NCI-H2196 (cell line): ENCODE data around the gene FN3K.
A peak's percentile ranks its signal among the peaks of the same experiment; 100 is the strongest.
"Not testable (repeated sequence)": the region's sequence is repeated elsewhere in the genome, so short reads cannot be mapped to it uniquely, and the experiment has no call there.

Experiments used
- DNase-seq: peaks from one replicate; lab custom pipeline; 2025; ENCODE audit not compliant: unreplicated experiment; lab: John Stamatoyannopoulos, UW

Gene FN3K

DNA sequence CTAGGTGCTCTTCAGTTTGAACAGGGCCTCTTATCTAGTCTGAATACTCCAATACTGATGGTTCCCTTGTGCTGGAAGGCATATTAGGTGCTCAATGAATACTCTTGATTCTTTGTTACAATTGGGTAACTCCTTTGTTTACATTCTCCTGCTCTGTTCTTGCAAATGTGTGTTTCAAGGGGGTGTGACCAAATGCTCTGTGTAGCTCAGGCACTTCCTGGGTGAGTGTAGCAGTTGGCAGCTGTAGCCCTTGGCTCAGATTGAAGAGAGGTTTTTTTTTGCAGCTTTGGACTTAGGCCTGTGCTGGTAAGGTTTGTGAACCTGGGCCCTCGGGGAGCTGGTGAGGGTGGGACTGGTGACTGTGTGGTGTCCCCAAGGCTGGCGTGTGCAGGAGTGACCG is 36.6 kb downstream of the FN3K start:
- DNase-seq: peak; percentile 53

DNA sequence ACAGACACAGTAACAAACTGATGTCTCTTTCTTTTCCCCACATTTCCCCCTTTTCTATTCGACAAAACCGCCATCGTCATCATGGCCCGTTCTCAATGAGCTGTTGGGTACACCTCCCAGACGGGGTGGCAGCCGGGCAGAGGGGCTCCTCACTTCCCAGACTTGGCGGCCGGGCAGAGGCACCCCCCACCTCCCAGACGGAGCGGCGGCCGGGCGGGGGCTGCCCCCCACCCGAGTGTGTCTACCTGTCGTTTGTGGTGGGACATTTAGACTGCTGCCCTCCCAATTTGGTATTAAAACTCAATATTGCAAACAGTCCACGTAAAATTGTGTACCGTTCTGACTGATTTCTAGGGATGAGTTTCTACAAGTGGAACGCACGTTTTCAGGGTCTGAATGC is 39.0 kb downstream of the FN3K start:
- DNase-seq: not testable (repeated sequence)

DNA sequence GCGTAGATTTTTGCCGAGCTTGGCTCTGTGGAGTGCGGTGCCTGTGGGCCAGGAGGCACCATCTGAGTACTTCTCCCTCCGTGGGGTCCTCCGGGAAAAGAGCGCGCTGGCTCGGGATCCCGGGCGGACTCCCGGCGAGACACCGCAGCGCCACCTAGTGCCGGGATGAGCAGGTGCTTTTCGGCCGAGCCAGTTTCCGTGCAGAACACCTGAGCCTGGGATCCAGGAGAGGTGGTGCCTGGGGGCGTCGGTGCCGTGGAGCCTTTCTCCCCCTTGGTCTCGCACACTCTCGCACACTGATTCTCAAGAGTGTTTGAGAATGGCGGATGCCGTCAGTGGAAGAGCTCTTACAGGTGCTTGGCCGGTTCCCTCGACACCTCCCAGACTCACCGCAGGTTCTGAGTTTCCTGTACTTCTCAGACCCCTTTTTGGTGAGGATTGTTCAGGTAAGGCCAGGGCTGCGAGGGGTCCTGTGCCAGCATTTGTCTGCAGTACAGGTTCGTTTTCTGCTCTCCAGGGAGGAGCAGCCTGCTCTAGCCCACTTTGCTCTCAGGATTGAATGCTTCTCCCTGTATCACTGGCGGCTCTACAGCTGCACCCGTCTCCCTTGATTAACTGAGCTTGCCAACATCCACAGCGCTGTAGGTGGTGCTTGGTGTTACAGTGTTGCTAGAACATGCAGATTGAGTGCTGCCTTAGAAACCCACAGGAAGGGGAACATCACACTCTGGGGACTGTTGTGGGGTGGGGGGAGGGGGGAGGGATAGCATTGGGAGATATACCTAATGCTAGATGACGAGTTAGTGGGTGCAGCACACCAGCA is 39.8 kb downstream of the FN3K start:
- DNase-seq: peak; percentile 75

DNA sequence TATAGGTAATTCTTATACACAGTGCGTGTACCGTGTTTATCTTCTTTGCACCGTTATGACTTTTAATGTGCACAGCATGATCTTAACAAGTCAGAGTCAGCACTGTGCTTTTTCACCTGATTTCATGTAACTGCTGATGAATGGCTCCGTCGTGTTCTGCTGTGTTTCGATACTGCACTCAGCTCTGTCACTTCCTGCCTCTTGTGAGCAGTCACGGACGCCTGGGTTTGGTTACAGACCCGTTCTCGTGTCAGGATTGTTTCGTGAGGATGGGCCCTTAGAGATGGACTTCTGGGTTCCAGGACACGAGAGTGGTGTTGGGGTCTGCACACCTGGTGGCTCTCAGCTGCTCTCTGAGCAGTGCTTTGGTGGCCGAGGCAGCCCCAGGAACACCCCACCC is 41.0 kb downstream of the FN3K start:
- no peak for DNase-seq

DNA sequence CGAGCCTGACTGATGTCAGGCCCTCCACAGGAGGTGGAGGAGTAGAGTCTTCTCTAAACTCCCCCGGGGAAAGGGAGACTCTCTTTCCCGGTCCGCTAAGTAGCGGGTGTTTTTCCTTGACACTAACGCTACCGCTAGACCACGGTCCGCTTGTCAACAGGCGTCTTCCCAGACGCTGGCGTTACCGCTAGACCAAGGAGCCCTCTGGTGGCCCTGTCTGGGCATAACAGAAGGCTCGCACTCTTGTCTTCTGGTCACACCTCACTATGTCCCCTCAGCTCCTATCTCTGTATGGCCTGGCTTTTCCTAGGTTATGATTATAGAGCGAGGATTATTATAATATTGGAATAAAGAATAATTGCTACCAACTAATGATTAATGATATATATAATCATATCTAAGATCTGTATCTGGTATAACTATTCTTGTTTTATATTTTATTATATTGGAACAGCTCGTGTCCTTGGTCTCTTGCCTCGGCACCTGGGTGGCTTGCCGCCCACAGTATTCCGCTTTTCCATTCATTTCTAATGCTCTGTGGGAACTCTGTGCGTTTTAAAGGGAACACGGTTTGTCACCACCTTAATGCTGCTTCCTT is 42.5 kb downstream of the FN3K start:
- DNase-seq: not testable (repeated sequence)

DNA sequence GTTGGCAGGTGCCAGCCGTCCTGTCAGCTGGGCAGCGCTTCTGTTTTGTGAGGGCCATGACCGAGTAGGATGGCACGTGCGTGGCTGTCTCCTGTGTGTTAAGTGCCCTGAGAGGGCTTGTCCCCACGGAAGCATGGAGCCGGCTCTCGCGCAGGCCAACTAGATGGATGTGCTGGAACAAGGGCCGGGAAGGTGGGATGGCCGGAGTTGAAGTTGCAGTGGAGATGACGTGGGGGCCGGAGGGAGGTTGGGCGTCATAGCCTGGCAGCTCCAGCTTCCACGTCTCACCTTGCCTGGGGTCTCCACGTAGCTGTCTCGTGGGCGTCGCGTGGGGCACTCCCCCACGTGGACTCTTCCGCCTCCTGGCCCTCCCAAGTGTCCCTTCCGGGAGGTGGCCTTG is 44.1 kb downstream of the FN3K start:
- DNase-seq: no peak

DNA sequence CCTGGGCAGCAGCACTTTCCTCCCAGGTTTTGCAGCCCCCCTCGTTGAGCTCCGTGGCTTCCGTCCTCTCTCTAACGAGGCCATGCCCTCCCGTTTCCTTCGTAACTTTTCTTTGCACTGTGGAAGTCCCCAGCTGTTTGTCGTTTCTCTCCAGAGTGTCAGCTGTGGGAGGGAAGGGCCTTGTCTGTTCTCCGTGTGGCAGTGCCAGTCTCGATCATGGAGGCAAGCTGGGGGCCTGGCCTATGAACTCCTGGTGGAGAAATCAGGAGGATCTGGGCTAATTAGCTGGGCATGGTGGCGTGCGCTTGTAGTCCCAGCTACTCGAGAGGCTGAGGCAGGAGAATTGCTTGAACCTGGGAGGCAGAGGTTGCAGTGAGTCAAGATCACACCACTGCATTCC is 44.8 kb downstream of the FN3K start:
- DNase-seq: no peak

DNA sequence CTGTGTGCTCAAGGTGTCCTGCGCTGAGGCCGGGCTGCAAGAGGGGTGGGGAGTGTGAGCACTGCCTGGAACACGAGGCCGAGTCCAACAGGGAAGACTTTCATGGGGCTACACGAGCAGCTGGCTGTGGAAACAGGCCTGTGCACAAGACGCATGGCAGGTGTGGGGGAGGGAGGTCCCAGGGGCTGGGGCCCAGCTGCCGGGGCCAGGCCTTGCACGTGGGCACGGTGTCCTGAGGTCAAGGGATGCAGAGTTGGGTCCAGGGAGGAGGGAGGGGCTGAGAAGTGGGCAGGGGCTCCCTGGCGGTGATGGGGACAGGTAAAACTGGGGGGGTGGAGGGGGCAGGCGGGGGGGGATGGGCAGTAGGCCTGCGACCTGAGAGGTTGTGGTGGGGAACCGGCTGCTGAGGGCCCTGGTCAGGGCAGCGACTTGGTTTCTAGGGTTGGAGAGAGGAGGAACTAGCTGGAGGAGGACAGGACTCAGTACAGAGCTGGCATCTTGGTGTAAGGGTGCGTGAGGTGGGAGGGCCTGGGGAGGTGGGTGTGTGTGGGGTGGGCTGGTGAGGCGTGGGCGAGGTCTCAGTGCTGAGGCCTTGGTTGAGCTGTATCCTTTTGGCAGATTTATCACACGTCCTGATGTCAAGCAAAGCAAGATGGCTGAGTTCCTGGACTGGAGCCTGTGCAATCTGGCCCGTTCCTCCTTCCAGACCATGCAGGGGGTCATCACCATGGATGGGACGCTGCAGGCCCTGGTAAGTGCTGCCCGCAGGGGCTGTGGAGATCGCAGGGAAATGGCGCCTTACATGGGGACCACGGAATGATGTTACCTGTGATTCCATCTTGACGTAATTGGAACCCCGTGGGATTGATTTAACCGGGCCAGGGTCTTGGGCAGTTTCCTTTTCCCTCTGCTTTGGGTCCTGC is 45.8 kb downstream of the FN3K start:
- no peak for DNase-seq

DNA sequence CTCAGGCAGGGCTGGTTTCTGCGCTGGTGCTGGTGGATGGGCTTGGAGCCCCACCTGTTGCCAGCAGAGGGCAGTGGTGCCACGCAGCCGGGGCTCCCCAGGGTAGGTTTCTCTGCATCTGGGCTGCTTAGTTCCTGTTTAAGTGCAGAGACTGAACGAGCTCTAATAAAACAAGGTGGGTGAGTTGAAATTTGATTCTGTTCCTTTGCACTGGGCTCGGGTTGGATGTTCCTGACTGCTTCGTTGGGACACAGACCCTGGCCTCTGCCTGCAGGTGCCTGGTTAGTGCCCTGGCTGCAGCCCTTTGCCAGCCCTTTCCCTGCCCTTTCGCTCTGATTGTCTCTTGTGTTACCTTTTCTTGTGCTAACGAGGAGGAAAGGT is 46.5 kb downstream of the FN3K start:
- DNase-seq: peak; percentile 94

DNA sequence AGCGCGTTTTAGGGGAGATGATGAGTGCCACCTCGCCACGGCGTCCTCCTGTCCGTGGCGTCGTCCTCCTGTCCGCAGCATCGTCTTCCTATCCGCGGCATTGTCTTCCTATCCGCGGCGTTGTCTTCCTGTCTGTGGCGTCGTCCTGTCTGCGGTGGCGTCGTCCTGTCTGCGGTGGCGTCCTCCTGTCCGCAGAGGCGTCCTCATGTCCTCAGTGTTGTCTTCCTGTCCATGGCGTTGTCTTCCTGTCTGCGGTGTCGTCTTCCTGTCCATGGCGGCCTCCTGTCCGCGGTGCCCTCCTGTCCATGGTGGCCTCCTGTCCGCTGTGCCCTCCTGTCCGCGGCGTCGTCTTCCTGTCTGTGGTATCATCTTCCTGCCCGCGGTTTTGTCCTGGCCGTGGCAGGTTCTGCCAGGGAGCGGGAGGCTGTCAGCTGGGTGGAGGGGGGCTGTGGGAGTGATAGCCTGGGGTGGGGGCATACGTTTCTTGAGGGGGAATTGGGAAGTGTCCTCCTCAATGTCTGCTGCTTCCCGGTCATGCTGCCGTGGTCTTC is 47.3 kb downstream of the FN3K start:
- DNase-seq: no peak

DNA sequence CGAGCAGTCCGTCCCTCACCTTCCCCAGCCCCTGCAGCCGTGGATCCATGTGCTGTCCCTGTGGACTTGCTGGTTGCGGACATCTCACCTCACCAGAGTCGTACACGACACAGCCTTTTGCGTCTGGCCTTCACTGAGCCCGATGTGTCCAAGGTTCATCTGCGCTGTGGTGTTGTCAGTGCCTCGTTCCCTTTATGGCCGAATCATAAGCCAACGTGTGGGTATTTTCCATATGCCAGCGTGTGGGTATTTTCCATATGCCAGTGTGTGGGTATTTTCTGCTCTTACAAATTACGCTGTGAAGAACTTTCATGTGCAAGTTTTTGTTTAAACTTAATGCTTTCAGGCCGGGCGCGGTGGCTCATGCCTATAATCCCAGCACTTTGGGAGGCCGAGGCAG is 48.1 kb downstream of the FN3K start:
- no peak for DNase-seq

DNA sequence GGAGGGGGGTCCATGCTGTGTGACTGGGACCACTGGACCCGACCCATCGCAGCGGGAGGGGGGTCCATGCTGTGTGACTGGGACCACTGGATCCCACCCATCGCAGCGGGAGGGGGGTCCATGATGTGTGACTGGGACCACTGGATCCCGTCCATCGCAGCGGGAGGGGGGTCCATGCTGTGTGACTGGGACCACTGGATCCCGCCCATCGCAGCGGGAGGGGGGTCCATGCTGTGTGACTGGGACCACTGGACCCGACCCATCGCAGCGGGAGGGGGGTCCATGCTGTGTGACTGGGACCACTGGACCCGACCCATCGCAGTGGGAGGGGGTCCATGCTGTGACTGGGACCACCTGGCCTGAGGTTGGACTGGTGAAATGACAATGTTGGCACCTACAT is 50.2 kb downstream of the FN3K start:
- DNase-seq: not testable (repeated sequence)

DNA sequence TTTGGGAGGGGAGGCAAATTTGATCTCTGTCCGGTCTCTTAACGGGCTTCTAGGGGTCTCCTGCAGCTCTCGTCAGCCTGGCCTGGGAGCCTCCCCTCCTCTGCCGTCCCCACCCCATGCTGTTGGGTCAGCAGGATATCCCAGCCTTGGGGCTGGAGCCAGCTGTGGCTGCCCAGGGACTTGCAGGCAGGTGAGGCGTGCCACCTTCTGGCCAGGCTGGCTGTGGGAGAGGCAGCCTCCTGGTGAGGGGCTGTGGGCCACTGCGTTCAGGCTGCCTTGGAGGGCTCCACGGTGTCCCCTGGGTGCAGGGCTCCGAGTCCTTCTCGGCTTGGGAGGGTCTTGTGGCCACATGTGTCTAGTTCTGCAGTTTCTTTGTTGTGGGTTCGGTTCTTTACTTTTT is 51.0 kb downstream of the FN3K start:
- DNase-seq: no peak

DNA sequence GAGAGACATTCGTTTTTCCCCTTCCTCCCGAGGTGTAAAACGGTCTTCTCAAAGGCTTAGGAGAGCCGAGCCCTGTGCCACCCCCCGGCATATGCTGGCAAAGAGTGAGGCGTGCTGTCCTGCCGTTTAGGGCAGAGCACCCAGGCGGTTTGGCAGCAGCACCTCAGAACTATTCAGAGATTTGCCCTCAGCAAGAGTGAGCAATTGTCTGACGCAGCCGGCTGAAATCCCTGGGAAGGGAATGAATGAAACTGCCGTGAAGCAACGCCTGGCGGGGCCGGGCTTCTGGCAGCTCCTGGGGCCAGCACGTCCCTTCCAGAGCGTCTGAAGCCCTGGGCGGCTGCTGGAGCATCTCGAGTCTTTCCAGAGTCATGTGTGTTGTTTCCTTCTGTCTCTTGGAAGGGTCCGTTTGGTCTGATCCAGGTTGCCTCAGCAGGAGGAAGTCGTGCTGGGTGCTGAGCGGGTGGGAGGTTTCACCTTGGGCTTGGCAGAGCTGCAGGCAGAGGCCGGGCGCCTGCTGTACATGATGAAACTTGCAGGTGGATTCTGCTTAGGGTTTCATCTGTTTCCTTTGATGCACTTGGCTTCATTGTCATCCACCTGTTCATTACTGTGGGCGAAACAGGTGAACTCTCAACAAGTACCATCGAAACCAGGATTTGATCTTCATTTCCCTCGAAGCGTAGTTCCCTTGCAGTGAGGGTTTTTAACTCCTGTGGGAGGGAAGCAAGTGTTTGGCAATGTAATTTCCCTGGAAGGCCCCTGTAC is 51.9 kb downstream of the FN3K start:
- DNase-seq: peak; percentile 90

DNA sequence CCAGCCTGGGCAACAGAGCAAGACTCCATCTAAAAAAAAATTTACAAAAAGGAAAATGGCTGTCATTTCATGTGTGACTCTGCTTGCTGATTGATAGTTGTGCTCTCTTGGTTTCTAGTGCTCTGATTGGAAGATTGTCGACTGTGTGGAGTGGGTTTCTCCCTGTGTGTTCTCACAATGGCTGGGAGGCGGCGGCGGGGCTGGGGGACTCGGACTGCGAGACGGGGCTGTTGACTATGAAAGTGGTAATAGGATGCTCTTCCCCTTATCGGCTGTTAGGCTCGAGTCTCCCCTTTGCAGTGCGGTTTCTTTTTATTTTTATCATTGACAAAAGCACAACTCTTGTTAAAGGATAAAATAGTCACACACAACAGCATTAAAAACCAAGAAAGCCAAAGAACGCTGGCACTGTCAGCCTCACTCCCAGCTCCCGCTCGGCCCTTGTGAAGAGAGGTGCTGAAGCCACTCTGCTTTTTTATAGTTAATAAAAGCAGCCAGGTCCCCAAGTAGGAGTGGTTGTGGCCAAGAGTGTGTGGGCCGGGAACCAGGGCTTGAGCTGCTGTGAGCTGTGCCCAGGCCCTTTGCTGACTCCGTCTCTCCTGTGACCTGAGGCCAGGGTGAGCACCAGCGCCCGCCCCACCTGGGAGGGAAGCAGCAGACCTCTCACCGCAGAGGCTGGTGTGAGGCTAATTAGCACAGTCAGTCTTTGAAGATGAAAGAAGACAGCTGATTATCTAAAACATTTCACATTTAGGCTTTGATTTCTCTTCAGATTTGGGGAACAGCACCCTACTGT is 53.0 kb downstream of the FN3K start:
- DNase-seq: no peak

DNA sequence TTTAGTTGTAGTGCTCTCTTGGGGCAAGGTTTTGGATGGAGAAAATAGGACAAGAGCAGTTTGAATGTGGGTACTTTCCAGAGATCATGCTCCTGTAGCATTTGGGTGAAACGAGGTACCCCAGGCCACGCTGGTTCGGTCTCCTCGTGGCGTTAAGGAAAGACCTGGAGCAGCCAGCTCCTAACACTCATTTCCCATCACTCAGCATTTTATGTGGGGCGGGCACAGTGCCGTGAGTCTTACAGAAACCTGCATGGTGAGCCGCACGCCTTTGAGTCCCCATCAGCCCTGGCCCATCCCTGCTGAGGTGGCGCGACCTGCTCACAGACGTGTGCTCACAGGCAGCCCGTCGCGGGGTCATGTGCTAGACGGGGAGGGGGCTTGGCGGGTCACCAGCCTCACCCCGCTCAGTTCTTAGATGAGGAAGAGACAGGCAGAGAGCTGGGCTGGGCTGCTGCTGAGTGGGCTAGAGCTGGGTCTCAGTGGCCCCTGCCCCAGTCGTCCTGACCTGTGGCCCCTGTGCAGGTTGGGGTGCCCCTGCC is 53.7 kb downstream of the FN3K start:
- DNase-seq: no peak

DNA sequence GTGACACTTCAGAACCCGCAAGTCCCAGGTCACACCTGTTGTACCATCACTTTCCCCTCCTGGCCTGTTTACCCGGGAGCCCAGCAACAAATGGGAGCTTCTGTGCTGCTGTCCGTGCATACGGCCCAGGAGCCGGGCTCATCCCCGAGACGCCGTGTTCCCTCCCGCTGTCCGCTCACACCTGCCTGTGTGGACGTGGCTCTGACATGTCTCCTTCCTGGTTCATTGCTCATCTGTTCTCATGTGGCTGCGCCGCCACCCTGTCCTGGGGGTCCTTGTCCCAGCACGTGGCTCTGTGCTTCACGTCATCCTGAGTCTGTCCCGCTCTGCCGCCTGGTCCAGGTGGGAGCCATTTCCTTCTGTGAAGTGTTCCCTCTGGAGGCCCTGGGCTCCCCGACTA is 54.4 kb downstream of the FN3K start:
- DNase-seq: no peak

DNA sequence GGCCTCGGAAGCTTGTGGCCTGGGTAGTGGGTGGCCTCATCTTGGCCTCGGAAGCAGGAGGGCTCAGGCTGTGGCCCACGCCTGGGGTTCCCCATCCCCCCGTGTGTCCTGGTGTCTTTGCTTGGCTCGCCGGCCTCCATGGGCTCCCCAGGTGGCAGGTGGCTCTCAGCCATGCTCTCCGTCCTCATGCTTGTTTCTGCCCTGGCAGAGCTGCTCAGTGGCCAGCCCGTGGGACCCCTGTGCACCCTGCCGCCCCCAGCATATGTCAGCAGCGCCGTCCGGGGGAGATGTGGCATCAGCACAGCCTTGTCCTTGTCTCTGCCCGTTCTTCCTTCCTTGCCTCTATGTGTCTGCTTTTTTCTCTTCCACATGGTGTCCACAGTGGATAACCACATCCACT is 55.0 kb downstream of the FN3K start:
- no peak for DNase-seq

DNA sequence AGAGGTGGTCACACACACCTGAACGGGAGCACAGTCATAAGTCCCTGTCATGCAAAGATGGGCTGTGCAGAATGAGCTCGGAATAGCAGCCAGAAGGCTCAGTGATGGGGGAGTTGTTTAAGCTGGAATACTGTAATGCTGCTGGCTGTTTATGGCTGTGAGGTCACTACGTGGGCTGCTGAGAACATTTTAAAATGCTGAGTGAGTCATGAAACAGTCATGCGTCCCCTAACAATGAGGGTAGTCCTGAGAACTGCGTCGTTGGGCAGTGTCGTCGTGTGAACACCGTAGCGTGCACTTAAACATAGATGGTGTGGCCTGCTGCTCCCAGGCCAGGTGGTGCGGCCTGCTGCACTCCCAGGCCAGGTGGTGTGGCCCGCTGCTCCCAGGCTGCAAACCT is 56.1 kb downstream of the FN3K start:
- no peak for DNase-seq
